ENCODE measurements around the gene CPM.
"Not testable (repeated sequence)": the region's sequence is repeated elsewhere in the genome, so short reads cannot be mapped to it uniquely, and the experiment has no call there.

CPM gene

DNA sequence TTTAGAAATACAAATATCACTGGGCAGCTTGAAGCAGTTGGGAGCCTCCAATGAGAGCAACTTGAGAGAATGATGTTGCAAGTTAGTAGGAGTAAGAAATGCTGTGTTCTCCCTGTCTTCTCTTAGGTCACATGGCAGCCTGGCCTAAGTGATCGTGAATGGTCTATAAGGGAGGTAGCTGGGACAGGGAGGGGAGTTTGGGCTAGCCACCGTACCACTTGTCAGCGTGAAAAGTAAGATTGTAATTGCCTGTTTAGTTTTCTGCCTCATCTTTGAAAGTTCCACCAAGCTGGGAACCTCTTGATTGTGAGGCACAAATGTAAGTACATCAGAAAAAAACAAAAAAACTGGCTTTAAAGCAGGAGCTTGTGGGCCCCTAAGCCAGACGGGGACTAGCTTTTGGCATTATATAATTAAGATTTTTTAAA lies 88.6 kb downstream of the CPM start:
- Histone ChIP-seq H3K4me1 (ENCODE audit: control insufficient read depth, low read depth, low read length) (no peaks in the 10 kb centered on the region), H3K9me3 (ENCODE audit: control insufficient read depth, low read depth, low read length) (no peaks in the 10 kb centered on the region), H3K9ac (ENCODE audit: low read length) (no peak overlapping the region), H3K27me3 (ENCODE audit: control insufficient read depth, insufficient read depth, low read length) (no peaks in the 10 kb centered on the region), H3K4me3 (ENCODE audit: low read length) (no peak overlapping the region), H3K27ac (ENCODE audit: low read length) (no peak overlapping the region), H3K36me3 (ENCODE audit: control insufficient read depth, low read depth, low read length) (peaks cover 22% of the 10 kb centered on the region)

DNA sequence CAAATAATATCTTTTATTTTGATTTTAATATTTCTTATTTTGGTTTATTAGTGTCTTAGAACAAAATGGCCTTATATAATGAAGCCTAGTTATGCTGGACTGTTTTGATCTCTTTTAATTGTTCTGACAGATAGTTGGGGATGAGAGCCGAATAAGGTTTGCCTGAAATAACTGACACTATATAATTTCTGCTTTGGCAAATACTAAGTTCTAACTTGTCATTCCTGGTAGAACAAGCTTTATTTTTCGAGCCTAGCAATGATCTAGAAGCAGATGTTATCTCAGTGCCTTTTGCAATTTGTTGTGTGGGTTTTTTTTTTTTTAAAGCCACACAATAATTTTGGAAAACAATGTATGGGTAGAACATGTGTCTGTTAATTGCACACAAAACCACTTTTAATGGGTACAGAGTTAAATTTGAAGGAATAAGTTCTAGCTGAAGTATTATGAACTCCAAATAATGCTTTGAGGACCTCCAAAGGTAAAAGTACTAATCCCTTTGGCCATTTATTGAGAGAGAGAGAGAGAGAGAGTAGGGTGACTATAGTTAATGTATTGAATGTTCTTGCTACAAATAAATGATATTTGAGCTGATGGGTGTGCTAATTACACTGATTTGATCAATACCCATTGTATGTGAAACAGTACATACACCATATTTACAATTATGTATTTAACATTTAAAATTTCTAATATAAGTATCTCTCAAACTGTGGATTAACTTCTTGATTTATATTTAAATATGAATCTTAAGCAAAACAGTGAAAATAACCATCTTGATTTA lies 90.0 kb downstream of the CPM start:
- no peaks in the 10 kb centered on the region for H3K9me3 ChIP-seq (ENCODE audit: control insufficient read depth, low read depth, low read length)
- H3K27me3 ChIP-seq (ENCODE audit: control insufficient read depth, insufficient read depth, low read length) = no peaks in the 10 kb centered on the region
- H3K9ac ChIP-seq (ENCODE audit: low read length) = no peak overlapping the region
- no peak overlapping the region for H3K4me3 ChIP-seq (ENCODE audit: low read length)
- H3K4me1 ChIP-seq (ENCODE audit: control insufficient read depth, low read depth, low read length) = no peaks in the 10 kb centered on the region
- H3K27ac ChIP-seq (ENCODE audit: low read length) = no peak overlapping the region
- H3K36me3 ChIP-seq (ENCODE audit: control insufficient read depth, low read depth, low read length) = peaks cover 36% of the 10 kb centered on the region

GRCh38 chr12:68842123-68842522 lies 90.8 kb downstream of the CPM start:
- peaks cover 45% of the 10 kb centered on the region for H3K36me3 ChIP-seq (ENCODE audit: control insufficient read depth, low read depth, low read length)

GRCh38 chr12:68841717-68842116 lies 91.3 kb downstream of the CPM start:
- H3K9ac ChIP-seq (ENCODE audit: low read length) = no peak overlapping the region
- peaks cover 49% of the 10 kb centered on the region for H3K36me3 ChIP-seq (ENCODE audit: control insufficient read depth, low read depth, low read length)
- no peaks in the 10 kb centered on the region for H3K27me3 ChIP-seq (ENCODE audit: control insufficient read depth, insufficient read depth, low read length)
- no peak overlapping the region for H3K4me3 ChIP-seq (ENCODE audit: low read length)
- H3K27ac ChIP-seq (ENCODE audit: low read length) = no peak overlapping the region
- H3K4me1 ChIP-seq (ENCODE audit: control insufficient read depth, low read depth, low read length) = no peaks in the 10 kb centered on the region
- no peaks in the 10 kb centered on the region for H3K9me3 ChIP-seq (ENCODE audit: control insufficient read depth, low read depth, low read length)

More at GRCh38 chr12:68842123-68842522, 90.8 kb downstream of the CPM start:
- no peaks in the 10 kb centered on the region for H3K9me3 ChIP-seq (ENCODE audit: control insufficient read depth, low read depth, low read length)
- H3K4me3 ChIP-seq (ENCODE audit: low read length) = no peak overlapping the region
- H3K27me3 ChIP-seq (ENCODE audit: control insufficient read depth, insufficient read depth, low read length) = no peaks in the 10 kb centered on the region
- no peak overlapping the region for H3K27ac ChIP-seq (ENCODE audit: low read length)
- no peak overlapping the region for H3K9ac ChIP-seq (ENCODE audit: low read length)
- no peaks in the 10 kb centered on the region for H3K4me1 ChIP-seq (ENCODE audit: control insufficient read depth, low read depth, low read length)

DNA sequence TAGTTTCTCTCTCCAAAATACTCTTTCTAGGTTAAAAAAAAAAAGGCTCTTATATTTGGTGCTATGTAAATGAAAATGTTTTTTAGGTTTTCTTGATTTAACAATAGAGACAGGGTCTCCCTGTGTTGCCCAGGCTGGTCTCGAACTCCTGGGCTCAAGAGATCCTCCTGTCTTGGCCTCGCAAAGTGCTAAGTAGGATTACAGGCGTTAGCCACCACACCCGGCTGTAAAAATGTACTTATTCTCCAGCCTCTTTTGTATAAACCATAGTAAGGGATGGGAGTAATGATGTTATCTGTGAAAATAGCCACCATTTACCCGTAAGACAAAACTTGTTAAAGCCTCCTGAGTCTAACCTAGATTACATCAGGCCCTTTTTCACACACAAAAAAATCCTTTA lies 91.8 kb downstream of the CPM start:
- not testable (repeated sequence) for H3K4me3 ChIP-seq (ENCODE audit: low read length); H3K9ac ChIP-seq (ENCODE audit: low read length); H3K4me1 ChIP-seq (ENCODE audit: control insufficient read depth, low read depth, low read length); H3K27ac ChIP-seq (ENCODE audit: low read length); H3K27me3 ChIP-seq (ENCODE audit: control insufficient read depth, insufficient read depth, low read length); H3K9me3 ChIP-seq (ENCODE audit: control insufficient read depth, low read depth, low read length)
- peaks cover 54% of the 10 kb centered on the region for H3K36me3 ChIP-seq (ENCODE audit: control insufficient read depth, low read depth, low read length)

- Histone ChIP-seq H3K4me3 (ENCODE audit: low read length) (no peak overlapping the region), H3K36me3 (ENCODE audit: control insufficient read depth, low read depth, low read length) (peaks cover 59% of the 10 kb centered on the region), H3K4me1 (ENCODE audit: control insufficient read depth, low read depth, low read length) (peaks cover 5% of the 10 kb centered on the region)
Measured at GRCh38 chr12:68839183-68840147, 93.5 kb downstream of the CPM start.

GRCh38 chr12:68838046-68838886 lies 94.7 kb downstream of the CPM start:
- Histone ChIP-seq H3K4me1 (ENCODE audit: control insufficient read depth, low read depth, low read length) (peaks cover 5% of the 10 kb centered on the region), H3K36me3 (ENCODE audit: control insufficient read depth, low read depth, low read length) (peaks cover 59% of the 10 kb centered on the region), H3K27ac (ENCODE audit: low read length) (no peak overlapping the region), H3K4me3 (ENCODE audit: low read length) (no peak overlapping the region), H3K9me3 (ENCODE audit: control insufficient read depth, low read depth, low read length) (no peaks in the 10 kb centered on the region), H3K9ac (ENCODE audit: low read length) (no peak overlapping the region), H3K27me3 (ENCODE audit: control insufficient read depth, insufficient read depth, low read length) (no peaks in the 10 kb centered on the region)

More at GRCh38 chr12:68839183-68840147, 93.5 kb downstream of the CPM start:
- no peaks in the 10 kb centered on the region for H3K27me3 ChIP-seq (ENCODE audit: control insufficient read depth, insufficient read depth, low read length)
- no peaks in the 10 kb centered on the region for H3K9me3 ChIP-seq (ENCODE audit: control insufficient read depth, low read depth, low read length)
- H3K9ac ChIP-seq (ENCODE audit: low read length) = no peak overlapping the region
- H3K27ac ChIP-seq (ENCODE audit: low read length) = no peak overlapping the region

GRCh38 chr12:68837215-68837614 lies 95.8 kb downstream of the CPM start:
- Histone ChIP-seq H3K9ac (ENCODE audit: low read length) (no peak overlapping the region), H3K4me3 (ENCODE audit: low read length) (no peak overlapping the region), H3K4me1 (ENCODE audit: control insufficient read depth, low read depth, low read length) (peaks cover 5% of the 10 kb centered on the region), H3K9me3 (ENCODE audit: control insufficient read depth, low read depth, low read length) (no peaks in the 10 kb centered on the region), H3K27ac (ENCODE audit: low read length) (no peak overlapping the region), H3K27me3 (ENCODE audit: control insufficient read depth, insufficient read depth, low read length) (no peaks in the 10 kb centered on the region), H3K36me3 (ENCODE audit: control insufficient read depth, low read depth, low read length) (peaks cover 52% of the 10 kb centered on the region)

GRCh38 chr12:68835333-68835908 lies 97.5 kb downstream of the CPM start:
- no peaks in the 10 kb centered on the region for H3K27me3 ChIP-seq (ENCODE audit: control insufficient read depth, insufficient read depth, low read length)
- no peaks in the 10 kb centered on the region for H3K9me3 ChIP-seq (ENCODE audit: control insufficient read depth, low read depth, low read length)
- H3K9ac ChIP-seq (ENCODE audit: low read length) = no peak overlapping the region
- H3K36me3 ChIP-seq (ENCODE audit: control insufficient read depth, low read depth, low read length) = peaks cover 51% of the 10 kb centered on the region
- peaks cover 5% of the 10 kb centered on the region for H3K4me1 ChIP-seq (ENCODE audit: control insufficient read depth, low read depth, low read length)
- H3K27ac ChIP-seq (ENCODE audit: low read length) = no peak overlapping the region
- no peak overlapping the region for H3K4me3 ChIP-seq (ENCODE audit: low read length)

GRCh38 chr12:68833508-68833907 lies 99.5 kb downstream of the CPM start:
- Histone ChIP-seq H3K36me3 (ENCODE audit: control insufficient read depth, low read depth, low read length) (peaks cover 43% of the 10 kb centered on the region), H3K27me3 (ENCODE audit: control insufficient read depth, insufficient read depth, low read length) (no peaks in the 10 kb centered on the region), H3K9ac (ENCODE audit: low read length) (no peak overlapping the region), H3K9me3 (ENCODE audit: control insufficient read depth, low read depth, low read length) (no peaks in the 10 kb centered on the region), H3K27ac (ENCODE audit: low read length) (no peak overlapping the region), H3K4me1 (ENCODE audit: control insufficient read depth, low read depth, low read length) (peaks cover 5% of the 10 kb centered on the region), H3K4me3 (ENCODE audit: low read length) (no peak overlapping the region)

- Histone ChIP-seq H3K4me3 (ENCODE audit: low read length) (no peak overlapping the region), H3K27ac (ENCODE audit: low read length) (no peak overlapping the region), H3K9me3 (ENCODE audit: control insufficient read depth, low read depth, low read length) (no peaks in the 10 kb centered on the region), H3K27me3 (ENCODE audit: control insufficient read depth, insufficient read depth, low read length) (no peaks in the 10 kb centered on the region), H3K9ac (ENCODE audit: low read length) (no peak overlapping the region), H3K4me1 (ENCODE audit: control insufficient read depth, low read depth, low read length) (peaks cover 5% of the 10 kb centered on the region), H3K36me3 (ENCODE audit: control insufficient read depth, low read depth, low read length) (peaks cover 41% of the 10 kb centered on the region)
Measured at GRCh38 chr12:68832504-68832867, 100.5 kb downstream of the CPM start.

Measured in iPS-18a (cell line).